Retinal pigment epithelial cell (primary cell): ENCODE measurements around the gene DGKQ.

ENCODE experiments used
- DNase-seq: peaks from one replicate; pipeline ENCODE4 v3.0.0-alpha.2; 2010; ENCODE audit warnings: low read depth
- H3K4me3 ChIP-seq: 2 replicates; pipeline ENCODE4 v1.5.1; 2011; ENCODE audit warnings: mild to moderate bottlenecking, low read length, control low read depth, moderate library complexity
- CTCF ChIP-seq: conservative IDR thresholded peaks from 2 replicates; pipeline ENCODE4 v1.5.1; 2011; ENCODE audit warnings: low read depth, low read length, control low read depth, inconsistent platforms

Gene DGKQ

DNA sequence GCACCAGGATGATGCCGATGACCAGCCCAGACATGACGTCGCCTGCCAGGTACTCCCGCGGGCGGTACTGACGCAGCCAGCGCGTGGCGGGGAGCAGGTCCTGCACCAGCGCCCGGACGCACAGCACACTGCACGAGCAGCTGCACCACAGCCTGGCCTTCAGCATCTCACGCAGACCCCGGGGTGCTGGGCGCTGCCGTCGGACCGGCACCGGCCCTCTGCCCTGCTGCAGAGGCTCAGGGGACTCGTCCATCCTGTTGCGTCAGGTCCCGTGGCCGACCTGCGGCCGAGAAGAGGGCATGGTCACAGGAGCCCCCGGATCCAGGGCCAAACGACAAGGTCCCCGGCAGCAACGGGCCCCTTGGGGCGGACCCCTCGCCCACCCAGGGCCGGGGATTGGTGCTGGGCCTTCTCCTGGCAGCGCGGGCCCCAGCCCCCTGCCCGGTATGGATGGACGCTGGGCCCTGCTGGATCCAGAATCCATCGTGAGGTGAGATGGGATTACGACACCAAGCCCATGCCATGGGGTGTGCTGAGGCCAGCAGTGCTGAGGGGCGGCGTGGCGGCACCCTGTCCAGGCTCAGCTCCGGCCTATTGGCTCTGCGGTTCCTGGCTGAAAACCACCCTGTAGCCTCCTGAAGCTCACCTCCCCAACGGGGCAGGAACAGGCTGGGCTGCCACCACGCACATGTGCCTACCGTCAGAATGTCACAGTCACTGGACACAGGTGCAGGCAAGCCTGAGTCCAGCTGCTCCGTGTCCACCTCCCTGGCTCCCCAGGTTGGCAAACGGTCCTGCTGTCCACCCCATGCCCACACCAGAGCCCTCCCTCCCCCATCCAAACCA, 18.3 kb upstream of the DGKQ start:
- DNase-seq = no peak
- no peak overlapping the region for H3K4me3 ChIP-seq
- no peak for TF ChIP-seq CTCF

DNA sequence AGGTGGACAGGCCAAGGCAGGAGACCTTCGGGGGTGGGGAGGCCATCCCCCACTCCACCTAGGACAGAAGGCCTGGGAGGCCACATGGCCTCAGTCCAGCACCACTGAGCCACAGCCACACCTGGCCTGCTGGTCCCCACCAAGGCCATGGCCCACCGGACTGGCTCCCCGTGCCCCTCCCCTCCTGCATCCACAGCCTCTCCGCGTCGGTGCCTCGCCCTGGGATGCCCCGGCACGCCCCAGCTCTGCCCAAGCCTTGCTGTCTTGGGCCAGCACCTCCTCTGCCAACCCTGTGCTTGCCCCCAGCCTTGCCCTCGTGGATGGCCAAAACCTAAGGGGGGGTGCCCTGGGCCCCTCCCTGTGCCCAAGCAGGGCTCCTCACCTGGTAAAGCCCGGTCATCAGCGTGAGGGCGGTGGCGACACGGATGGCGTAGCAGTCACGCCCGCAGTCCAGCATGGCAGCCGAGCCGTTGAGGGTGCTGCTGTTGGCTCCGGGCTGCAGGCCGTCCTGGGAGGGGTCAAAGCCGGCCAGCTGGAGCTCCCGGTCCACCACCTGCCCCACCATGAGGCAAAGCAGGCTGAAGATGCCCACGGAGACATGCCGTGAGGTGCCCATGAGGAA, 17.5 kb upstream of the DGKQ start:
- no peak for TF ChIP-seq CTCF
- H3K4me3 ChIP-seq = no peak overlapping the region
- no peak for DNase-seq

- no peak overlapping the region for H3K4me3 ChIP-seq
- DNase-seq = no peak
- no peak for TF ChIP-seq CTCF
These were observed 16.5 kb upstream of the DGKQ start for GRCh38 chr4:989722-990471.

DNA sequence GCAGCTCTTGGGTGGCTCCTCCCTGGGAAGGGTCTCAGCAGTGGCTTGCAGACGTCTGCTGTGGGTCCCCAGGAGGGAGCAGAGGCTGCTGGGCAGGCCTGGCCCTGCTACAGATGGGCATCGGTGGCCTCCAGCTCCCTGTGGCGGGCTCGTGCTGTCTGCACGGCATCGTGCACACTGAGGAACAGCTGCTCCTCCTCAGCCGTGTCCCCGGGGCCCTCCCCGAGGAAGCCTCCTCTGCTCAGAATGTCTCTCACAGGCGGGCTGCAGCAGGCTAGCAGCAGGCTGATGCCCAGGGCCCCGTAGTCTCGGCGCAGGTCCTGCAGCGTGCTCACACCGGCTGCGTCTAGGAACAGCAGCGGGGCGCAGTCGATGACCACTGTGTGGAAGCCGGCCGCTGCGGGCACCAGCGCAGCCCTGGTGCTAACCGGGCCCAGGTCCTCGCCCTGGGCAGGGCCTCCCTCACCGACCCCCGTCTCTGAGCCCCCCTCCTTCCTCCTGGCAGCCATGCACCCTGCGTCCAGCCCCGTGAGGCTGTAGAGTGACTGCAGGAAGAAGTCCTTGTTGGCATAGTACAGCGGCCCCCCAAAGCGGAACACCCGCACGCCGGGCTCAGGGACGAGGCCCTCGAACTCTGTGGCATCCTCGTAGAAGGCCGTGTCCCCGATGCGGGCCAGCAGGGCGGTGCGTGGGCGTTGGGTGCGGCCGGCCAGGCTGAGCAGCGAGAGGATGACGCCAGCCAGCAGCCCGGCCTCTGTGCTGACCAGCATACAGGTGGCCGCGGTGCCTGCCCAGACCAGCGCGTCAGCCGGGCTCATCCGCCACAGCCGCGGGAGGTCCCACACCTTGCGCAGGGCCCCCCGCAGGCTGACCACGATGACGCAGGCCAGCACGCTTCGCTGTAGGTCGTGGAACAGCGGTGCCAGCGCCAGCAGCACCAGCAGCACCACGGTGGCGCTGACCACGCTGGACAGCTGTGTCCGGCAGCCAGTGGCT, 15.7 kb upstream of the DGKQ start:
- no peak for TF ChIP-seq CTCF
- no peak overlapping the region for H3K4me3 ChIP-seq
- DNase-seq = no peak

DNA sequence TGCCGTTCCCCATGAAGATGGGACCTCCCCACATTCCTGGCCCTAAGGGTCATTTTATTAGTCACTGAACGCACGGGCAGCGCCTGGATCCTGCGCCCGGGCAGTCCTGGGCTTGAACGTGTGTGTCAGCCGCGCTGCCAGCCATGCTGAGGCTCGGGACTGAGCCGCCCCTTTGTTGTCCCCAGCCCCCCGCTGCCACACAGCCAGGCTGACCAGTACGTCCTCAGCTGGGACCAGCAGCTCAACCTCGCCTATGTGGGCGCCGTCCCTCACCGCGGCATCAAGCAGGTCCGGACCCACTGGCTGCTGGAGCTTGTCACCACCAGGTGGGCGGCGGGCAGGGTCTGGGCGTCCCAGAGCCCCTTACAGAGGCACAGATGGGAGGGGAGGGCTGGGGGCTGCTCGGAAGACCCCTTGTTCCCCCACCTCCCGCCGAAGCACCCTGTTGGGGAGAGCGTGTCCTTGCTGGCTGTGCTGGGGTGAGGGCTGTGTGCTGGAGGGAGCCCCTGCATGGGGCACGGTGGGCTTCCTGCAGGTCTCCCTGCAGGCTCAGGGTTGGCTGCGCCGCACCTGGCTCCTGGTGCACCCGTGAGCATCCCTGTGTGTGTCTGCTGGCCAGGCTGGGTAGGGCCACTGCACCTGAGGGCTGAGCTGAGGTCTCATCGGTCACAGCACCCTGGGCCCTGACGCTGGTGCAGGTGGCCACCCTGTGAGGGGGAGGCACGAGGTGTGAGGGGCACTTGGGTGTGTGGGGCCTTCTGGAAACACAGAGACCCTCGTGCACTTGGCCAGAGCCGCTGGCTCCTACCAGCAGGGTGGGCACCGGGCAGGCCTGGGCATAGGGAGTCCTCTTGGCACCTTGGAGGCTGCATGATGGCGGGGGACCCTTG, 14.5 kb upstream of the DGKQ start:
- DNase-seq = no peak
- TF ChIP-seq CTCF = no peak

More for the DNA sequence above, 14.5 kb upstream of the DGKQ start:
- peak overlapping the region; percentile 70 for H3K4me3 ChIP-seq
